GM19099 (cell line): ENCODE measurements around the gene GARNL3.

Source experiments
- POLR2A ChIP-seq: IDR thresholded peaks from 3 replicates; pipeline ENCODE4 v1.6.1; 2011; ENCODE audit warnings: low read depth; ENCODE audit not compliant: insufficient read length; ENCODE audit errors: extremely low read depth

Gene GARNL3

DNA sequence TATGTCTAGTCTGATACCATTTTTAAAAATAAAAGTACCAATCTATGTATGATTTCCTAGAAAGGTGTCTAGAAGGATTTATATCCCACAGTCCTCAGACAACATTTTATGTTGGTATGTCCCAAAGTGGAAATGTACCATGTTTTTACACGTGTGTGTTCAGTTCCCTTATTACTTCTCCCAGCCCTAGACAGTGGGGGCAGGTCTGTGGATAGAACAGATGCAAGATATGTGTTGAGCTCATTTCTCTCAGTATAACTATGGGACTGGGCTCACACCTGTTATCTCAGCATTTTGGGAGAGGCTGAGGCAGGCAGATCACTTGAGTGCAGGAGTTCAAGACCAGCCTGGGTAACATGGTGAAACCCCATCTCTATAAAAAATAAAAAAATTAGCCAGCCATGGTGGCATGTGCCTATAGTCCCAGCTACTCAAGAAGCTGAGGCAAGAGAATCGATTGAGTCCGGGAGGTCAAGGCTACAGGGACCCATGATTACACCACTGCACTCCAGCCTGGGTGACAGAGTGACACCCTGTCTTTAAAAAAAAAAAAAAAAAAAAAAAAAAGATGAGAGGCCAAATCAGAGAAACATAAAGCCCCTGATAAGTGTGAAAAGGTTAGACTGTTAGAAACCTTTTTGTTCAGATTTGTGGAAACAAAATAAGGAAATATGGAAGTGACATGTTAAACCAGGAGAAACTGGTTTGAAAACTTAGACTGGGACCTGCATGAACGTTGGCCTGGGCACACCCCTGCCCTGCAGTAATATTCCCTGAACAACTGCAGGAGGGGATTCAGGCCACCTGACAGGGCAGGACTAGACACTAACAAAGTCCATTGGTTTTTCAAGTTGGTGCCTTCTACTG is 125.0 kb downstream of the GARNL3 start:
- no peak for TF ChIP-seq POLR2A

DNA sequence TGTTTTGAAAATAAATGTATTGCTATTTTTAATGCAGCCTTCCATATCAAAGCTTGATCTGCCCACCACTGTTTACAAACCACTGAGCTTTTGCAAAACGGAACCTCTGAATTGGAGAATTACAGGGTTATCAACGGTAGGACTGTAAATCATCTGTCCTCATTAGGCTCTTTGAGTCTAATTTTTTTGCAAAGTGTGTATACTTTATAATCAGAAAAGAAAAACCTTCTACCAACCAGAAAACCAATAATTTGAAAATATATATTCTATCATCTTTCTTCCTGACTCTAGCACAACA is 125.6 kb downstream of the GARNL3 start:
- TF ChIP-seq POLR2A: no peak

DNA sequence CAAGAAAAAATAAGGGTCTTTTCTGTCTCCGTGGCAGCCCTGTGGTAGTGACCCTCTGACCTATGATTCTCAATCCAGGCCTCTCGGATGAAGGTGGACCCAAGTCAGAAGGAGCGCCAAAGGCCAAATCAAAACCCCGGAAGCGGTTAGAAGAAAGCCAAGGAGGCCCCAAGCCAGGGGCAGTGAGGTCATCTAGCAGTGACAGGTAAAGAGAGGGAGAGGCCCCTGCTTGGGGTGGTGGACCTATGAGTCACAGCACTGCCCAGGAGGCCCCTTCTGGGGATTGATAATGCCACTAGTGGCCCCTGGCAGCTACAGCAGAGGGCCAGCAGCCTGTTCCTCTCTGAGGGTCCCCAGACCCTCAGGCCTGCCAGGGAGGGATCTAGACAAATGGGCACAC is 126.0 kb downstream of the GARNL3 start:
- TF ChIP-seq POLR2A: no peak

DNA sequence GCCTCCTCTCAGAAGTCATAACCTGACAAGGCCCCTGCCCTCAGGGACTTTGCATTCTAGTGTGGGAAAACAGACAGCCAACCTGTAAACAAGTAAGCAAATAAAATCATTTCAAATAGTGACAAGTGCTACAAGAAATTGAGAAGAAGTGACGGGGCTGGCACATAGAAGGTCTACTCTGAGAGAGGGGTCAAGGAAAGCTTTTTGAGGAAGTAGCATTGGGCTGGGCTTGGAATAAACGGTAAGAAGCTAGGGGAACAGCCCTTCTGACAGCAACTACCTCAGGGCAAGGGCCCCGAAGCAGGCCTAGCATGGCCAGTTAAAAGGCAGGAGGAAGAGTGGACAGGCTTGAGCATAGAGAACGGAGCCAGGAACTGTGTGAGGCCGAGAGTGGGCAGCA is 127.6 kb downstream of the GARNL3 start:
- no peak for TF ChIP-seq POLR2A

DNA sequence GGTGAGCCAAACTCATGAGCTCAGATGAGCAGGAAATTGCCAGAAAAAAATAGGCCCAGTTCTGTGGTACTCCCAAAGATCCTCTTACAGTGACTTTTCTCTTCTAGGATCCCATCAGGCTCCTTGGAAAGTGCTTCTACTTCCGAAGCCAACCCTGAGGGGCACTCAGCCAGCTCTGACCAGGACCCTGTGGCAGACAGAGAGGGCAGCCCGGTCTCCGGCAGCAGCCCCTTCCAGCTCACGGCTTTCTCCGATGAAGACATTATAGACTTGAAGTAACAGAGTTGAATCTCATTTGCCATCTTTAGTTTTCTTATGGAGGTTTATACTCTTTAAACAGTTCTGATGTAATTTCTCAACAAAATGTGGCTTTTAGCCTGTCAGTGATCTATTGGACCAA is 128.4 kb downstream of the GARNL3 start:
- TF ChIP-seq POLR2A: no peak

DNA sequence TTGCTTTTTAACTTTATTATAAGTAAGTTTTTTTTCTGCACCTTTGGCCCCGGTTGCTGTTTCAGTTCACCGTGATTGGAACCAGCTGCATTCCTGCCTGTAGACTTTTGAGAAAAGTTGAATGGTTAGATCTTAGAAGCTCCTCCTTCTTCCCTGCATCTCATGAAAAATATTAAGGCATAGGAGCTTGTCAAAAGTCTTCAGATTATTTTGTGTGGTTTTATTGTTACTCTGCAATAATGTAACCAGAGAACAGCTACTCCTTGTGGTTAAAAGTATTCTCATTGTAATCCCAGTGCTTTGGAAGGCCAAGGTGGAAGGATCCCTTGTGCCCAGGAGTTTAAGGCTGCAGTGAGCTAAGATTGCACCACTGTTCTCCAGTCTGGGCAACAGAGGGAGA is 129.1 kb downstream of the GARNL3 start:
- TF ChIP-seq POLR2A: no peak

DNA sequence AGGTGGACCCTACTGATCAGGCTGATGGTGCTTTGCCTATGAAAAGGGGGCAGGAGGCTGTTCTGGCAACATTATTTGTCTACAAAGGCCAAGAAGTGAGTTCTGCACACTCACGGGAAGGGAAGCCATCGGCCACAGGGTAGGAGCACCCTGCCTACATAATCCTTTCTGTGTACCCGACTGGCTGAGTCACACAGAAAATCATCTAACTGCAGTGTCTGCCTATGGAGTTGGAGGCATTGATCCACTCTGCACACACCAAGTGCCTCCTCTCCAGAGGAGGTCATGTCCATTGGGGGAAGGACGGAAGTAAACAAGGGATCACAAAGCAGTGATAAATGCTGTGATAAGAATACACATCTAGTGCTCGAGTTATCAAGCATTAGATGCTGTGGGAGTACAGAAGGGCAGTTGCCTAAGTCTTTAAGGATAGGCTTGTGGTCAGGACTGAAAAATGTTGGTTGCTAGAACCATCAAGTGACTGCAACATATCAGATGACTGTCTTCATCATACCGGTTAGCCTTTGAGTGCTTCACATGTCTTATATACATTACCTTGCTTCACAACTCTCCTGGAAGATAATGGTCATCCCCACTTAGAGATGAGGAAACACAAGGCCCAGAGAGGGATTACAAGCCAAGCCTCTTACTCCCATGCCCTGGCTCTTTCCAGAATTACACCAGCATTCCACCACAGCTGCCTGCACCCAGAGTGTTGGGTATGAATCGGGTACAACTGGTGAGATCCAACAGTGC is 131.1 kb downstream of the GARNL3 start:
- no peak for TF ChIP-seq POLR2A

DNA sequence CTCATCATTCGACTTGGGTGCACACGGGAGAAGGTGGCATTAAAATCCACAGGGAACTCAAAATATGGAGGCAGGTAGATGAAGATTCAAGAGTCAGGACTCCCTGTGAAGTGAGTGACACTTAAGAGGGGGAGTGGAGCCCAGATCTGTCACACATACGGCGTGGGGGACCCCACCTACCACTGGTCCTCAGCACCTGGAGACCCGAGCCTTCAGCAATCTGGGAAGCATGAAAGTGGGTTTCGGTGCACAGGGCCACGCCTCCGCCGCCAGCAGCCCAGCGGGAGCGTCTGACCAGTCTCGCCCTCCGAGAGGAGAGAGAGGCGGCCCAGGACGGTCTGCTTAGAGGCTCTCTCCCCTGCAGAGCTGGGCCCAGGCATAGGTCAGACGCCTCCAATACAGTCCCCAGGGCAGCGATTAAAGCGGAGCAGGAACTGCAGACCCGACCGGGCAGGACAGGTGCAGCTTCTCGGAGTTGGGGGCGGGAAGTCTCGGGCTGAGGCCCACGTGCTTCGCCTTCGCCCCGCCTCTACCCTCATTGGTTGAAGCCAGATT is 131.8 kb downstream of the GARNL3 start:
- TF ChIP-seq POLR2A: peak; percentile 67

DNA sequence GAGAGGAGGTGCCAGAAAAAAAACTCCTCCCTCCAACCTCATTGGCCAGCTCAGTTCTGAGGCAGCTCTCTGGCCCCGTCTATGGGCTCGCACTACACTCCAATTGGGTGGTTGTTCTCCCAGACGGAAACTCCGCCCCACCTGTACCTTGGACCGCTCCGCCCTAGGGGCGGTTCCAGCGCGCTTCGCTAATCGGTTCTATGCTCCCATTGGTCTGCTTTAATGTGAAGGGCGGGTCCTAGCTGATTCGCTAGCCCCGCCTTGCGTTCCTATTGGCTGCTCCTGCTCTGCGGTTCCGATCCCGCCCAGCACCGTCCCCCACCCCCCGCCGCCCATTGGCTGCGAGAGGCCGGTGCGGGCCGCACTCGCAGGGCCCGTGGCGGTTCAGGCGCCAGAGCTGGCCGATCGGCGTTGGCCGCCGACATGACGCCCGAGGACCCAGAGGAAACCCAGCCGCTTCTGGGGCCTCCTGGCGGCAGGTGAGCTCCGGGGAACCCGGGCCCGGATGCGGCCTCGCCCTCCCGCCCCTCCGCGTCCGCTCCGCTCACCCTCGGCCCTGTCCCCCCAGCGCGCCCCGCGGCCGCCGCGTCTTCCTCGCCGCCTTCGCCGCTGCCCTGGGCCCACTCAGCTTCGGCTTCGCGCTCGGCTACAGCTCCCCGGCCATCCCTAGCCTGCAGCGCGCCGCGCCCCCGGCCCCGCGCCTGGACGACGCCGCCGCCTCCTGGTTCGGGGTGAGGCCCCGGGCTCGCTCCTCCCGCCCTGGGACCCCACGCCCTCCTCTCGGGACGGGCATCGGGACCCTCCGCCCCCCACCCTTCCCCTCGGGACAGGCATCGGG is 132.5 kb downstream of the GARNL3 start, which contains the start of gene SLC2A8:
TSS of gene SLC2A8 (plus strand) at position 362 of the 838 bp plus-strand sequence. CDS start at position 424, 62 bp downstream.
- peak; percentile 66 for TF ChIP-seq POLR2A

DNA sequence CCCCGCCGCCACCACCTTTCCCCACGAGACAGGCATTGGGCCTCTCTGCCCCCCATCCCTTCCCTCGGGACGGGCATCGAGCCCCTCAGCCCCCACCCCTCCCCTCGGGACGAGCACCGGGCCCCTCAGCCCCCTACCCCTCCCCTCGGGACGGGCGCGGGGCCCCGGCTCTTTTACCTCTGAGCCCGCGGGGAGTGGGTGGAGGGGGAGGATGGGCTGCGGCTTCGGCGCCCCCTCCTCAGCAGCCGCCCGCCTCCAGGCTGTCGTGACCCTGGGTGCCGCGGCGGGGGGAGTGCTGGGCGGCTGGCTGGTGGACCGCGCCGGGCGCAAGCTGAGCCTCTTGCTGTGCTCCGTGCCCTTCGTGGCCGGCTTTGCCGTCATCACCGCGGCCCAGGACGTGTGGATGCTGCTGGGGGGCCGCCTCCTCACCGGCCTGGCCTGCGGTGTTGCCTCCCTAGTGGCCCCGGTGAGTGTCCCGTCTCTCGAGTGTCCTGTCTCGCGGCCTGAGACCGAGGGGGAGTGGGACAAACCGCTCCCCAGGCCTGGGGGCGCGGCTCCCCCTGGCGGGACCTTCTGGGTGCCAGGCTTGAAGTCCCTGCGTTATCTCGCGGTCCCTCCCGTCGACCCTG is 133.2 kb downstream of the GARNL3 start:
- no peak for TF ChIP-seq POLR2A

DNA sequence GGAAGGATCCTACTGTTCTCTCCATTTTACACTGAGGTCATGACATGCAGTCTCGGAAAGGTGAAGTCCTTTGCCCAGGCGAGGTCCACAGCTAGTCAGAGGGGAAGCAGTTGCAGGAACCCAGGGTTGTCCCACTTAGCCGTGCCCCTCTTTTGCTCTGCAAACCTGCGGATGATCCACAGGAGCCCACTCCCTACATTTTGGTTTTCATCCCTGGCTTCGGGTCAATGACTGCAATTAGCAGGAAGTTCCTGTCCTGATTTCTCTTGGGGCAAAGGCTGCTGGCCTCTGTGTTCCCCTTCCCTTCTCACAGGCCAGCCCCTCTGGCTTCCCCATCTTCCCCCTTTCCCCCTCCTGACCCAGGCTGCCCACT is 133.7 kb downstream of the GARNL3 start:
- TF ChIP-seq POLR2A: no peak

DNA sequence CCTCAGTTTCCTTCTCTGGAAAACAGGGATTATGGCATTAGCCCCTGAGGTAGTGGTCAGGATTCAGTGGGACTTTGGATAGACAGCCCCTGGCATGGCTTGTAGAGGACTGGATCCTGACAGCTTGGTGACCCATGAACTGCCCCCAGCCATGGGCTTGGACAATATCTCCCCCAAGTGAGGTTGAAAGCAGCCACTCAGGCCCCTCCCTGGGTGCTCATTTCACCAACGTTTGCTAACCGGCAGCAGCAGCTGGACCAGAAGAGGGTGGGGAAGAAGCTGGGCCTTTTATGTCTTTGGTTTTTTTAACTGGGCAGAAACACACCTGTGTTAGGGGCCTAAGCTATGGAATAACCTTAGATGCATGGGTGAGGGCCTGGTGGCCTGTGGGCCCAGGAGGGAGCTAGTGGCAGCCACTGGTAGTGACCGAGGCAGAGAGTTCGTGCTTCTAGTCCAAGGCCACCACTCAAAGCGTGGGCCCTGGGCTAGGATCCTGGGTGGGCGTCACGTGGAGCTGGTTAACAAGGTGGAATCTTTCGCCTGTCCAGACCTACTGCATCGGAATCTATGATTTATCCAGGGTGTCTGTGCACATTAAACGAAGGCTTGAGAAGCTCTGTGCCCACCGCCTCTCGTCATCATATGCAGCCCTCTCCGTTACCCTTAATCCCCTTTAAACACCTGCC is 134.3 kb downstream of the GARNL3 start:
- no peak for TF ChIP-seq POLR2A

DNA sequence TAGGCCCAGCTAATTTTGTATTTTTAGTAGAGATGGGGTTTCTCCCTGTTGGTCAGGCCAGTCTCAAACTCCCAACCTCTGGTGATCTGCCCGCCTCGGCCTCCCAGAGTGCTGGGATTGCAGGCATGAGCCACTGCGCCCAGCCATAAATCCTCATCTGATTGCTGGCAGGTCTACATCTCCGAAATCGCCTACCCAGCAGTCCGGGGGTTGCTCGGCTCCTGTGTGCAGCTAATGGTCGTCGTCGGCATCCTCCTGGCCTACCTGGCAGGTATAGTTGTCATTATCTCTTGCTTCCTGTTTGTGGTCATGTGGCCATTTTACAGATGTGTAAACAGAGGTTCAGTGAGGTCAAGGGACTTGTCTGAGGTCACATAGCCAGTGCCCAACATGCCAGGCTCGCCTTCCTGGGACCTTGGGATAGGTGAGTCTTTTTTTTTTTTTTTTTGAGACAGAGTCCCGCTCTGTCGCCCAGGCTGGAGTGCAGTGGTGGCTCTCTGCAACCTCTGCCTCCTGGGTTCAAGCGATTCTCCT is 135.2 kb downstream of the GARNL3 start:
- TF ChIP-seq POLR2A: no peak

DNA sequence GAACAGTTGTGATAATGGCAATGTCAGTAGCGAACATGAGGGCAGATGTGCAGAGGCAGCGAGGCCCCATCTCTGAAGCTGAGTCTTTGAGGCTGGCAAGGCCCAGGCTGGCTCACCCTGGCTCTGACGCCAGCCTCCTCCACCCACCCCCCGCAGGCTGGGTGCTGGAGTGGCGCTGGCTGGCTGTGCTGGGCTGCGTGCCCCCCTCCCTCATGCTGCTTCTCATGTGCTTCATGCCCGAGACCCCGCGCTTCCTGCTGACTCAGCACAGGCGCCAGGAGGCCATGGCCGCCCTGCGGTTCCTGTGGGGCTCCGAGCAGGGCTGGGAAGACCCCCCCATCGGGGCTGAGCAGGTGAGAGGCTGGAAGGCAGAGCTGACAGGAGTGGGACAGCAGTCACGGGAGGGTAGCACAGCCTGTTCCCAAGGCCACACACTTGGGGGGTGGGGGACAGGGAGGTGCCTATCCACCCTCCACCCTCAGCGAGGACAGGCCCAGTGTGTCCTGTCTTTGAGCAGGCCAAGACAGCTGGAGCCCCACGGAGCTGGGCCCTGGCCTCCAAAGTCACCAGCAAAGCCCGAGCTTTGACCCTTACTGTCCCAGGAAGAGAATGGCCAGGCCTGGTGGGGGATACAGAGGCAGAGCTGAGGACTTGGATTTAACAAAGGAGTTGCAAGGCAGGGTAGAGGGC is 138.0 kb downstream of the GARNL3 start:
- TF ChIP-seq POLR2A: no peak
